HepG2 (cell line): ENCODE data around the gene NAV2.

Source experiments
- CTCF ChIP-seq: sonication (generic); formaldehyde crosslinking; IDR thresholded peaks from 2 replicates; pipeline ENCODE4 v1.5.0; 2020; ENCODE audit warnings: mild to moderate bottlenecking, missing genetic modification reagents, moderate library complexity
- NFKBIZ ChIP-seq: IDR thresholded peaks from 2 replicates; pipeline ENCODE4 v1.6.1; 2018; ENCODE audit warnings: missing genetic modification reagents, missing compliant biosample characterization
- RAD21 ChIP-seq: fragments of 450-650 bp; formaldehyde crosslinking; IDR thresholded peaks from 2 replicates; pipeline ENCODE4 v1.5.0; 2020; ENCODE audit warnings: mild to moderate bottlenecking
- ZNF720 ChIP-seq: sonication (generic); formaldehyde crosslinking; IDR thresholded peaks from 2 replicates; pipeline ENCODE4 v1.4.0; 2020; ENCODE audit warnings: missing genetic modification reagents

GRCh38 chr11:19747634-19748033 lies 35.0 kb downstream of the NAV2 start:
- TF ChIP-seq RAD21 (CRISPR knock-in tag) (no peak), ZNF720 (no peak), NFKBIZ (CRISPR knock-in tag) (no peak), CTCF (CRISPR knock-in tag) (no peak)
